GM18508 (cell line): ENCODE results near the gene HABP4.
"Not testable (repeated sequence)": the region's sequence is repeated elsewhere in the genome, so short reads cannot be mapped to it uniquely, and the experiment has no call there.

Source experiments
- ATAC-seq: cut with Tn5 transposase; IDR thresholded peaks from one replicate; pipeline ENCODE4 v1.9.1; 2021; ENCODE audit warnings: moderate number of reproducible peaks; ENCODE audit not compliant: insufficient read depth, unreplicated experiment

Gene HABP4

GRCh38 chr9:96495341-96495740 lies 45.4 kb downstream of the HABP4 start:
- ATAC-seq: no peak

DNA sequence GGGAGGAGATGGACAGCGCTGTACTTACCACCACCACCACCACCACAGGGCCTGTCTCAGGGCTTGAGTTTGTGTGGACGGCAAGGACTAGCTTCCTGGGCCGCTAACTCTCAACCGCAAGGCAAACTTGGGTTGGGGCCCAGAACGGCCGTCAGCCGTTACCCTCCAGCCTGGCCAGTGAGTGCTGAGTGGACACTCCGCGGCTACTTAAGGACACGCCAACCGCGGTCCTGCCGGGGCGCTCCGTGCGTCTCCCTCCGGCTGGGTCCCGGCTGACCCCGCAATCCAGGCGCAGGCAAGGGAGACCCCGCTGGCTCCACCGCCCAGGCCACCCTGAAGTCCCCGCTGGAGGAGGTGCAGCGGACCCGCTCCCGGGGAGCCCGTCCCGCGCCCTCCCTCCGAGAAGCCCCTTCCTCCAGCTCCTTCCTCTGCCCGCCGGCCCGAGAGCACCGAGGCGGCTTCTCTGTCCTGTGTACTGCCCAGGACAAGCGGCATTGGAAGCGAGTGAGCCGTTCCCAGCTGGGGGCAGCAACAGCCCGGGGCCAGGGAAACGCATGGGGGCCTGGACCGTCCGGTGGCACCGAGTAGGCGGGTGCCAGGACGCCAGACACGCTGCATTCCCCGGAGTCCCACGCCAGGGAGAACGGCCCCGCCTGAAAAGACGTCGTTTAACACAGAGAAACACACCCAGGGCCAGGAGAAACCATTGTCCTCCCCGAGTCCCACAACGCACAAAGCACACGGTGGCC lies 46.6 kb downstream of the HABP4 start:
- ATAC-seq: no peak

GRCh38 chr9:96497117-96497399 lies 47.1 kb downstream of the HABP4 start:
- ATAC-seq: no peak

DNA sequence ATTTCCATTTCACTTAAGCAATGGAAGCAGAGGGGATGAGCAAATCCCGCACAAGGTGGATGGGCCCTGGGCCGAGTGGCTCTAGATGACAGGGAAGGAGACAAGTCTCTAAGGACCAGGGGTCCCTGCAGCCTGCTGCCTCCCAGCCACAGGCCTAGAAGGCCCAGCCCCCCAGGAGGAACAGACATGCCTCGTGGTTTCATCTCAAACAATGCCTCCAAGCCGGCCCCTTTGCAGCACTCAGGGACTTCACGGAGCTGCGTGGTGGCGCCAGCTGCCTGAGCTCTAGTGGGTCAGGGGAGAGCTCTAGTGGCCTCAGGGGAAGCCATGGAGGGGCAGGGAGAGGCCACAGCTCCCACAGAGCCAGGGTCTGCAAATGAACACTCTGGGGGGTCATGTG lies 48.8 kb downstream of the HABP4 start:
- no peak for ATAC-seq

DNA sequence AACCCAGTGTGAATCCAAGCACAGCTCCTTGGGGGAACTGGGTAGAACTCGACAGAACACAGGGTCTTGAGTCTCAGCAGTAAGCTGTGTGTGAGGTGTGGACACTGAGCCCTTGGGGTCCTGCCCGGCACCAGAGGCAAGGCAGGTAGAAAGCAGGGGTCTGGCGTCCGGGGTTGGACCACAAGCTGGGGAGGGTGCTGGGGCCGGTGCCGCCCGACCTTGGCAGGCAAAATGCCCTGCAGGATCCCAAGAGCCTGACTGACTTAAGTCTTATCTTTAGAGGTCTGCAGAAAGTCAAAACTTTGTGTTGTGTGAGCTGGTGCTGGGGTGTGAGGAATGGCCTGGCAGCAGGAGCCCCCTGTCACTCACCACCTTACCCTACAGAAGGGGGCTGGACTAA lies 49.3 kb downstream of the HABP4 start:
- no peak for ATAC-seq

DNA sequence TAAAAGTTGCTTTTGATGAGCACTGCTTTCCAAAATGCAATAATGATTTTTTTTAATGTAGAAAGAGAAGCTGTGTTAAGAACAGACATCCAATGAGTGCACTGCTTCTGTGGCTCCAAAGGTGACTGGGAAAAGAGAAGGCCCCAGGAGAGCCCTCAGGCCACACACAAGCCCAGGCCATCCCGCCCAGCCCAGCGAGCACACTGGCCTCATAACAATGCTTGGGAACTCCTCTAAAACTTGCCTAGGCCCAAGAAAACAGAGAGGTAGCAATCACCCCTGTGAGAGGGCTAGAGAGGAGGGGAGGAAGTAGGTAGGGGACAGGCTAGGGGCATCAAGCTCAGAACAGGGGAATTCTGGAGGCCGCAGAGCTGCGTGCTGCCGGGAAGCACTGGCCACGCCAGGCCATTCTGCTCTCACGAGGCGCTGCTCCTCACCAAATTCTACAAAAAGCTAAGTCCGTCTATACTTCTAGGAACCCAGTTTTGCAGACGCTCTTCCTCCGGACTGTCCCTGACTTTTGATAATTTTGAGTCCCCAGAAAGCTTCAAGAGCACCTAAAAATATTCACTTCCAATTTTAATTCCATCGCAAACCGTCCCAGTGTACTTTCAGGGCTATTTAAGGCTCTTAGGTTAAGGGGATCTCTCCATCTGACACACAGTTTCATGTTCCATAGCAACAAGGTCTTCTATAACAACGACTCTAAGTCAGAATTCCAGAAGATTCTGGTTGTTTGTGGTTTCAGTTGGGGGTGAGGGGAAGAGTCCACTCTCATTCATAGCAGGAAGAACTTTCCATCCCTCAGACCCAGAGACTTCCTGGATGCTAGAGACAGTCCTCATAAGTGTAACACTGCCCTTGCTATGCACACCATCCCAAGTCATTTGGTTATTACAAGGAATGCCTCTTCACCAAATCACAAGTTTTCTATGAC lies 51.0 kb downstream of the HABP4 start:
- ATAC-seq: no peak

DNA sequence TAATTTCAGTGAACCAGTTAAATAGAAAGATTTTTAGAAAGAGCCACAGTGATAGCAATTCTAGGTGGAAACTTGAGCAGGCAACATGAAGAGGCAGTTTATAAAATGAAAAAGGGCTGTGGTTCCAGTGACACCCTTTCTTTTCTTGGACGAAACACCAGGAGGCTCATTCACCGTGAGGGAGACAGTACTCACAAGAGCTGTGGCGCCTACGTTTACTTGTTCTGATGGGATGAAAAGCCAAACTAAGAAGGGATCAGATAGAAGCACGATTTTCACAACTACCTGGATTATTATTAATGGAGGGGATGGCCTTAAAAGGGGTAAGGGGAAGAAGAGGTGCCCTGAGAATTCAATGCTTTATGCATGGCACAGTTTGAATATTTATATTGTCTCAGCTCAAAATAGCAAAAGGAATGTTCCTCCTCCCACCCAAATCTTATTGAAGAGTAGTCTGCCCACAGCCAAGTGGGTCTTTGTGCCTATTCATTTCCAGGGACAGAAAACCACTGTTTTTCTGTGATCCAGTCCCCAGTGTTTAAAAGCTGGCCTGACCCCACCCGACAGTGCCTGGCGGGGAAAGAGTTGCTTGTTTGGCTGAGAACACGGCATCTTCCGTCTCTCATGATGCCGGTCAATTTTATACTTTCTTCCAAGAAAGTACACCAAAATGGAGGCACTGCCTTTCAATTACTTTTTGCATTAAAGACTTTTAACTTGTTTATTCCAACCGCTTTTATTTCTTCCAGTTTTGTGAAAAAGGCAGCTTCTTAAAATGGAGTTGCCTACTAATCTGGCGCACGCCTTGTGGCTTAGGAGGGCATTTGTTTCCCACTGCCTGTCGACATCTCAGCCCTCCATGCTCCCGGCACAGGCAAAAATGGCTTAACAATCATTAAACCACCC lies 51.9 kb downstream of the HABP4 start:
- ATAC-seq: no peak

GRCh38 chr9:96502539-96503373 lies 52.8 kb downstream of the HABP4 start:
- ATAC-seq: no peak

GRCh38 chr9:96503374-96503748 lies 53.4 kb downstream of the HABP4 start:
- ATAC-seq: not testable (repeated sequence)

DNA sequence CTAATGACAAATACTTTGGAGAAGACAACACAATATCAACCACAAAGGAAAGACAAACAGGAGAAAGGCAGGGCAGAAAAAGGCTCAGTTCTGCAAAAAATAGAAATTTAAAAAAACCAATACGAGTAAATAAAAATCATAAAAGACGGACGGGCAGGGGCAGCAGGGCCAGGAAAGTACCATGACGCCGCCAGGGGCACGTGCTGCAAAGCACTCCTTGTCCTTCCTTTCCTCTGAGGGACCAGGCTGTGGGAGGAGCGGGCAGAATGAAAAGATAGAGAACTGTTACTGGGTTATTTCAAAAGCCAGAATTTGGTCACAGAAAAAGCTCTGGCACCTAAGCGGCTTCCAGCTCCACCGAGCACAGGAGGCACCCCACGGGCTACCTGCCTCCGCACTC lies 53.9 kb downstream of the HABP4 start:
- no peak for ATAC-seq

GRCh38 chr9:96505316-96505991 lies 55.5 kb downstream of the HABP4 start:
- no peak for ATAC-seq

- no peak for ATAC-seq
Measured at GRCh38 chr9:96508227-96508940, 58.4 kb downstream of the HABP4 start.

- ATAC-seq: no peak
Measured at GRCh38 chr9:96509026-96509425, 59.1 kb downstream of the HABP4 start.

- no peak for ATAC-seq
Measured at GRCh38 chr9:96509848-96510247, 59.9 kb downstream of the HABP4 start.

- no peak for ATAC-seq
Measured at GRCh38 chr9:96510258-96510657, 60.3 kb downstream of the HABP4 start.

GRCh38 chr9:96512240-96512639 lies 62.3 kb downstream of the HABP4 start:
- no peak for ATAC-seq

DNA sequence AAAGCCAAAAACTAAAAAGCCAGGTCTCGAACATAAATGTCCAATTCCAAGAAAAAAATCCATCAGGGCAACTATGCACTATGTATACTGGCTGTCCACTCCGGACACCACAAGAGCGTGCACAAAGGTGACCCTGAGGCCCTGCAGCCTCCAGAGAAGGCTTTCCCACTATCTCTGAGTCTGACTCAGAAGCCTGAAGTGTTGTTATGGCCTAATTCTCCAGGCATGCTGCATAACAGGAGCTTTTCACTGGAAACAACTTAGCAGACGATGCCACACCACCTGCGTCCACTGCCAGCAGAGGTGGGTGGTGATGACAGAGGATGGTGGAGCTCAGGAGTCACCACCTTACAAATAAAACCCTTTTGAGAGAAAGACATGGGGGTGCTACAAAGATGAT lies 63.7 kb downstream of the HABP4 start:
- ATAC-seq: no peak

DNA sequence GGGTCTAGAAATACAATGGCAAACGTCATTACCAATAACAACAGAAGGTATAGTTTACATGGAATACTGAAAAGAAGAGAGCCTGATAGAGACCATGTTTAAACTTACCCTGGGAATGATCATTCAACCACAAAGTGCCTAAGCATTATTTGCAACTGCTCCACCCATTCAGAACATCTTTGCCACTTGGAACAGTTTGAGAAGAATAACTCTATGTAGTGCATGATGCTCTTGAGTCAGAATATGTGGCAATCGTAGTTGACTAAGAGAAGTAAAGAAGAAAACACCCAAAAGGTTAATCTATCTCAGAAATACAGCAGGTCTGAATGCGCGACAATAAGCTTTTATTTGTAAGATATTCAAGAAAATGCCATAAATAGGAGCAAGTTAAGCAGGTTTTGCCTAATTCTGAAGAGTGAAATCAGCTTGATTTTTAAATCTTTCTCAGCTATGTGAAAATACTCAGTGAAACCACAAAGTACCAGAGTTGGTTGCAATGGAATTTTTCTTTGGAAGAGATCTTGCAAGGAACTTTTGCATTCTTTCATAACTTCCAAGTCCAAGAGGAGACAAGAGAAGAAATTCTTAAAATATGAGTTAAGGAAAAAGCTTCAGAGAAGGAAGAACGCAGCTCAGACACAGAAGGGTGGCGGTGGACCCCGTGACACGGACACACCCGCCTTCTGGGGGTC lies 64.3 kb downstream of the HABP4 start:
- ATAC-seq: no peak
